Breast epithelium (tissue), 3 donors: ENCODE measurements around the gene APOF.

ENCODE experiments used
- CTCF ChIP-seq, 3 donors: fragments of 450-650 bp; IDR thresholded peaks; one replicate each; pipeline ENCODE4 v1.5.1; 2016 to 2017; ENCODE audit warnings: antibody characterized with exemption in 3 of 3, mild to moderate bottlenecking in 3 of 3, moderate library complexity in 3 of 3
- POLR2A ChIP-seq: fragments of 450-650 bp; IDR thresholded peaks from one replicate; pipeline ENCODE4 v1.6.1; 2016; ENCODE audit warnings: antibody characterized with exemption, mild to moderate bottlenecking, moderate library complexity
- POLR2AphosphoS5 ChIP-seq, 3 donors: sonication (generic); formaldehyde crosslinking; IDR thresholded peaks; one replicate each; pipeline ENCODE4 v1.6.1; 2017; ENCODE audit warnings: antibody characterized with exemption in 3 of 3

GRCh38 chr12:56387152-56387736 is 24.6 kb upstream of the APOF start:
- TF ChIP-seq POLR2AphosphoS5 (IDR thresholded peaks at IDR 0.05) (no peak), CTCF (IDR thresholded peaks at IDR 0.05) (no peak), POLR2A (no peak)
